Activated T-helper 1 cell treated with anti-CD3 and anti-CD28 coated beads, Interleukin-2, amount 50 U/mL, for 16 hours (primary cell): ENCODE data around the gene C21orf58.

Source experiments
- DNase-seq, 2 donors: peaks; one replicate each; pipeline ENCODE4 v3.0.0-alpha.2; 2020; ENCODE audit warnings: low read depth in 1 of 2, low spot score in 1 of 2

Gene C21orf58

DNA sequence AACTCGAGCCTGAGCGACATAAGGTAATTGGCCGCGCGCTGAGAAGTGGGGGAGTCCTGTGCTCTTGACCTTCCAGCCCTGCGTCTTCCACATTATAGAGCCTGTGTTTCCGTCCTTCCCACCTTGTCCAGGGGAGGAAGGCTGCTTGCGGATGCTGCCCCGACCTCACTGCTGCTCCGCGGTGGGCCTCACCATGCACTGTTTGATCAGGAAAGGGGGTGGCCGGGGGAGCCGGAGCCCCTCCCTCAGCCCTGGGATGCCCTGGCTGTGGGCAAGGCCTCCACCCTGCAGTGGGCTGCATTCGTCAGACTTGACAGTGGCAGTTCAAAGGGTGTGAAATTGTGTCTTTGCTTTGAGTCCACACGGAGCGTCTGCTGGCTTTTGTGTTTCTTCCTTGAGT is 30.4 kb upstream of the C21orf58 start:
- no peak for DNase-seq

DNA sequence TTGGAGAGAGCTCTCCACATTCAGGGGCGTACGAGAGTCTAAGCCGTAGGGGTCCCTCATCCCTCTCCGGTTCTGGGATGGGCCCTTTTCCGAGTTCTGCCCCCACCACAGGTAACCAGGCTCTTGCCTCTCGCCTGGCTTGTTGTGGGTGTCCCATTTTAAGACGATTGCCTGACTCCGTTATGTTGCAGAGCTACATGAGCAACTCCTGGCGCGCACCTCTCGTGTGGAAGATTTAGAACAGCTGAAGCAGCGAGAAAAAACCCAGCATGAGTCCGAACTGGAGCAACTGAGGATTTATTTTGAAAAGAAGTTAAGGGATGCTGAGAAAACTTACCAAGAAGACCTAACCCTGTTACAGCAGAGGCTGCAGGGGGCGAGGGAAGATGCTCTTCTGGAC is 29.2 kb upstream of the C21orf58 start:
- no peak for DNase-seq

DNA sequence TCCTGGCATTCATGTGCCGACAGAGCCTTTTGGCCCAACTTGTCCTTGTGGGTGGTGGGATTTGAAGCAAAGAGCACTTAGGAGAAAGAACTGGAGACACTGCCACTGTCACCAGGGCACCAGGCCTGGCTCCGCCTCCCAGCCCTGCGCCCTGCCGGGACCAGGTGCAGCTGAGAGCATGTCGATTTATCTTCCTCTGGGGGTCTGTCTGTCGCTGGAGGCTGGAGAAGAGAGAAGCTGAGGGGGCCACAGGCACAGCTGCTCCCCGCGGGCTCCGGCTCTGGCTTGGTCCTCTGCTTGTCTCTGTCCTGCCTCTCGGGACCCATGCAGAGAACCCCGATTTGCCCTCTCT is 28.5 kb upstream of the C21orf58 start:
- no peak for DNase-seq

DNA sequence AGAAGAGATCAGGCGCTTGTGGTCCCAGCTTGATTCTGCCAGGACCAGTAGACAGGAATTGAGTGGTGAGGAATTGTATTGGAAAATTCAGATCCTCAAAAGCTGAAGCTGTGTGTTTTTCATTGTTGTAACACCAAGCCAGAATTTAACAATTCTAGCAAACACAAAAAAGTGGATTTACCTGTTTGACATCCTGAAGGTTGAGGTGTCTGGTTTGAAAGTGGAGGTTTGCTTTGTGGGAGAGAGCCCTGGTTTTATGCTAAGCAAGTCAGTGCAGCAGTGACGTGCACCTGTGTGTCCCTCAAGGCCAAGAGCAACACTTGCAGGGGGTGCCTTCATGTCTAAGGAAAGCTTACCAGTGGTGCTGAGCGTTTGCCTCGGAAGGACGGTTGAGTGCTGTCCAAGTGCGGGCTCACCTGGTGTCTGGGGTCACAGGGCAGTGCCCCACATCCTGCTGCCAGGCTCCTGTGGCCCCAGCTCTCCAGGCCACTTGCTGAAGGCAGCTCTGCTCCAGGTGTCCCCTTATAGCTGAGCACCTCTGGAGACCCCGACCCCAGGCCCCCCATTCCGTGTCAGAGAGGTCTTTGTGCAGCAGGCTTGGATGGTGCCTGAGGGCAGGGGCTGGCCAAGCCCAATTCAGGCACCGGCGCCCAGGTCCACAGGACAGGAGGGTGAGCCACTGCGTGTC is 27.9 kb upstream of the C21orf58 start:
- no peak for DNase-seq

DNA sequence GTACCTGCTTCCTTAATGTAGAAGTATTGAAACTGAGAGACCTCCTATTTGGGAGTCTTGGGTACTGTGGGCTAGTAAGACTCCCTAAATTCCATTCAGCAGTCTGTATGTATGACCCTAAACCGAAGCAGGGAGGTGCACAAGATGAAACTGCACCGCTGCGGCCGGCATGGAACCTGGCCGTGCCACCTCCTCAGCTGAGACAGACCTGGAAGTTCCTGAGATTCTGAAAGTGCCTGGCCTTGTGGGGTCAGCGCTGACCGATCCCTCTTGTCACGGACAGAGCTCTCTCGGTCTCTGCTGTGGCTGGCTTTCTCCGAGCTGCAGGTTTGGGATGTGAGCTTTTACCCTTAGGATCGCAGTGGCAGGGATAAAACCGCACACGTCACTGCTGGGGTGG is 27.3 kb upstream of the C21orf58 start:
- DNase-seq = no peak

DNA sequence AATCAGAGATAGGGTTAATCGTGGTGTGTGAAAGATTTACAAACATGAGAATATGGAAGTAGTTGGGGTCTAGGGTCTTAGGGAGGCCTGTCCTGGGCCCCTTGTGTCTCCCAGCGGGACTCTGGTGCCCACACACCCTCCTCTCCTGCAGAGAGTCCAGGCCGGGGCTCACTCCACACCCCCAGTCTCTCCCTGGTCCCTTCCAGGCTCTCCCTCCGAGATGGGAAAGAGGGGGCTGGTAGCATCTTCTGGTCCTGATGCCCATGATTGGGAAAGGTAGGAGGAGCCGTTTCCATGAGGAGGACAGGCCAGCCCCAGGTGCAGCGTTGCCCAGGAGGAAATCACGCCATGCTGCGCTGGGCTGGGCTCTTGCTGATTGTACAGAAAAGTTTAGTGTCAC is 26.9 kb upstream of the C21orf58 start:
- DNase-seq = no peak

DNA sequence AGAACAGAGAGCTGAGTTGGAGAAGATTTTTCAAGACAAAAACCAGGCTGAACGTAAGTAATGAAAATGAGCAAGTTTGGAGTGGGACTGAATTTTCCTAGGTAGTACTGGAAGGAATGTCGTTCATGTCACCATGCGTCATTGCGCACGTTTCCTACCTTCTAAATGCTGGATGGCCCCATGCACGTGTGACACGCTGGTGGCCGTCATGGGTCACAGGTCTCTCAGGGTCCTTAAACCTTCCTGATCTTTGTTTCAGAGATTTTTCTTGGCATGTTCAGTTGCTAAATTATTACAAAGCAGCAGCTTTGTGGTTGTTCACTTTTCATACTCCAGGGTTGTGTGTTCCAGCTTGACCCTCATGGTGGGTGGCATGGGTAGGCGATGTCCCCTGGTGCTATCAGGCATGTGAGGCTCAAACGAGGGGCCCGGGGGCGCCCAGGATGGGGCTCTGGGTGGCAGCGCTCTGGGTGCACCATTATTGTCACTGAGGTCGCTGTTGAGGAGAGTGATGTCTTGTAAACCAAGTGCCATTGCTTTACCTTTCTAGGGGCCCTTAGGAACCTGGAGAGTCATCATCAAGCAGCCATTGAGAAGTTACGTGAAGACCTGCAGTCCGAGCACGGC is 25.6 kb upstream of the C21orf58 start:
- DNase-seq = no peak

DNA sequence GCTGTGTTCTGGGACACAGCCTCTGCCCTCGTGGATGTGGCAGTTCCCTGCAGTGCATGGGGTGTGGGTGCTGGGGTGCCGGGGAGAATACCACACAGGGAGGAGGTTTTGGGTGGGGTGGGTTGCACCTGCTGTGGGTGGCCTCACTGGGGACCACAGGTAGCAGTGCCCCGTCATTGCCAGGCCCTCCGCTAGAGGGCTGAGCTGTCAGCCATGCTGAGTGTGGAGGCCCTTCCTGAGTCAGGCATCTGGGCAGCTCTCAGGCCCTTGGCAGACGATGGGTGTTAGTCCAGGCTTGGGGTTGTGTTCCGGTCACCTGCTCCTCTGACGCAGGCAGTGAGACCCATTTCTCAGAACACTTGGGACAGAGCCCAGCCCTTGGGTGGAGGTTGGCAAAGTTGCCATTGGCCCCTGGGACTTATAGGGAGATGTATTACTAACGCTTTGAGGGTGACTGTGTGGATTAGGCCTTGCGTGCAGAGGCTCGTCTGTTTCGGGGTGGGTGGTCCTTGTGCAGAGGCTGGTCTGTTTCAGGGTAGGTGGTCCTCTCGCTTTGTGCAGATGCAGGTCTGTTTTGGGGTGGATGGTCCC is 24.2 kb upstream of the C21orf58 start:
- no peak for DNase-seq

DNA sequence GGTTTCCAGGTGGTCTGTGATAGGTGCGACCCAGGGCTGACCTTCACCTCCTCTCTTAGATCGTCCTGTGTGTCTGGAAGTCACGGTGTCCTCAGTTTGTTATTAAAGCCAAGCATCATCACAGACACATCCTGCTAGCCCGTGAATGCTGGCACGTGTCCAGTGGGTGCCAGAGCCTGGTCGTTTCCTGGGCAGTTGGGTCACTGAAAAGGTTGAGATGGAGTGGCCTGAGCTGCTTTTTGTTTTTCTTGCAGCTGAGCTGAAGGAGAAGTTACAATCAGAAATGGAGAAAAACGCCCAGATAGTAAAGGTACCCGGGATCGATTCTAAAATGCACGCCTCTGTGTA is 23.5 kb upstream of the C21orf58 start:
- DNase-seq = no peak

DNA sequence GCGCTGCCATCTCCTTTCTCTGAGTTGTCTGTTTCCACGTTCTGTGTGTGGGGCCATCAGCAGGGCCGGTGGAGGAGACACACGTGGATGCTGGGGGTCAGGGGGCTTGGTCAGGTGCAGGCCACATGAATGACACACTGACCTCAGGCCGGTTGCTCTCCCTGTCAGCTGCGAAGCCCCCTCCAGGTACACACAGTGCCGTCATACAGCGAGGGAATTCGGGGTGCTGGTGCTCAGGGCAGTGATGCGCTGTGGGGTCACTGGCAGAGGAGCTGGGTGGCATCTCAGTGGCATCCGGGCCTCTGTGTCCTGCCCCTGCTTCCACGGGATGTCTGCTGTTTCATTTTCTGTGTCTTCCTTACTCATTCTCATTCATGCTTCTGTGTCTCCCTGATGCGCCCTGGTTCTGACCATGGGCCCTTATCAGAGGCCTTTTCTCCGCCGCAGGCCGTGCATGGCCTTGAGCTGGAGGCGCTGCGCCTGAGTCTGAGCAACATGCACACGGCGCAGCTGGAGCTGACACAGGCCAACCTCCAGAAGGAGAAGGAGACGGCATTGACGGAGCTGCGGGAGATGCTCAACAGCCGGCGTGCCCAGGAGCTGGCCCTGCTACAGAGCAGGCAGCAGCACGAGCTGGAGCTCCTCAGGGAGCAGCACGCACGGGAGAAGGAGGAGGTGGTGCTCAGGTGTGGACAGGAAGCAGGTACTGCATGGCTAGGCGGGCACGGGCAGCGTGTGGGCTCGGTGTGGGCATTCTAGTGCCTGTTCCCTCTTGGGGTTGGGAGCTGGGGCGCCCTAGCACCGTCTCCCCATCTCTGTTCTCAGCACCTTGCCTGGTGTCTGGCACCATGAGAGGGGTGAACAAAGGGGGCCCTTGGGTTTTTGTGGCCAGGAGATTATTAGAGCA is 22.9 kb upstream of the C21orf58 start:
- DNase-seq = no peak

DNA sequence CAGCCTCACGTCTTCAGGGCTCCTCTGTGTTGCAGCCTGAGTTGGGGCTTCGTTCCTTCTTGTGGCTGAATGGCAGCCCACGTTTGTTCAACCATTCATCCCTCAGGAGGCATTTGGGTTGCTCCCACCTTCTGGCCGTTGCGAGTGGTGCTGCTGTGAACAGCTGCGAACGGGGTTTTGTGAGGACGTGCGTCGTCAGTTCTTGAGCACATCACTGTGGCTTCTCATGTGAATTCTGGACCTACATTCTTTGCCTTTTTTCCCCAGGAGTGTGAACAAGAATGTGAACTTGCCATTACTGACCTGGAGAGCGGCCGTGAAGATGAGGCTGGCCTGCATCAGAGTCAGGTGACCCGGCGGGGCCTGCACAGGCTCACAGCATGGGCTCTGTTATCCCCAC is 22.2 kb upstream of the C21orf58 start:
- DNase-seq = no peak

DNA sequence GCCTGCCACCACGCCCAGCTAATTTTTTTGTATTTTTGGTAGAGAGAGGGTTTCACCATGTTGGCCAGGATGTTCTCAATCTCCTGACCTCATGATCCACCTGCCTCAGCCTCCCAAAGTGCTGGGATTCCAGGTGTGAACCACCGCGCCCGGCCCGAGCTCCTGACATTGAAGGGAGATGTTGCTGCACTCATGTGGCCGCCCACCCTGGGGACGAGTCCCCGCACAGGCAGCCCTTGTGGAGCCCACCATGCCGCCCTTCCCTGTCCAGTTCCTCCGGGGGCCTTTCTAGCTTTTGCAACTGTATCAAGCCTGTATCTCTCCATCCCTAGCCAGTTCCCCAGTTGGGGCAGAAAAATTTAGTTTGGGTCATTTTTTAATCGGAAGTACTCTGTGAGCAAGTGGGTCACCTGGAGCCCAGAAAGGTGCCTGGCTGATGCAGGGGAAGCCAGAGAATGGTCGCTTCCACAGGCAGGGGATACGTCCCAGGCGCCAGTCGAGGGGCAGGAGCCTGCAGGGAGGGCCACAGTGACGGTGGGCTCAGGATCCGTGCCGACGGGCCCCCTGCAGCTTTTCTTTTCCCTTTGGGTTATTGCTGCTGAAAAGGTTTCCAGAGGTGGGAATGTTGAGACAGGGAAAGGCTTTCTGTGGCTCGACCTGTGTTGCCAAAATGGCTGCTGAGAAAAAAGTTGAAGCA is 20.7 kb upstream of the C21orf58 start:
- DNase-seq = no peak

DNA sequence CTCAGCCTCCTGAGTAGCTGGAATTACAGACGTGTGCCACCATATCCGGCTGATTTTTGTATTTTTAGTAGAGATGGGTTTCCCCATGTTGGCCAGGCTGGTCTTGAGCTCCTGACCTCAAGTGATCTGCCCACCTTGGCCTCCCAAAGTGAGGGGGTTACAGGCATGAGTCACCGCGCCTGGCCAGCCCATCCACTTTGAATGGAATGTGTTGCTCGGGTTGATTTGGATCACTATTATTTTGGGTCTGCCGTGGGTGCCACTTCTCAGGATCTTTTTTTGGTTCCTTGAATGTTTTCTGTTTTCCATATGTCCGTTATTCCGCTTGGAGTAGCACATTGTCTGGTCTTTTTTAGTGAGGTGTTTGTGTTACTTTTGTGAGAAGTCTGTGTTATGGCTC is 17.3 kb upstream of the C21orf58 start:
- no peak for DNase-seq

DNA sequence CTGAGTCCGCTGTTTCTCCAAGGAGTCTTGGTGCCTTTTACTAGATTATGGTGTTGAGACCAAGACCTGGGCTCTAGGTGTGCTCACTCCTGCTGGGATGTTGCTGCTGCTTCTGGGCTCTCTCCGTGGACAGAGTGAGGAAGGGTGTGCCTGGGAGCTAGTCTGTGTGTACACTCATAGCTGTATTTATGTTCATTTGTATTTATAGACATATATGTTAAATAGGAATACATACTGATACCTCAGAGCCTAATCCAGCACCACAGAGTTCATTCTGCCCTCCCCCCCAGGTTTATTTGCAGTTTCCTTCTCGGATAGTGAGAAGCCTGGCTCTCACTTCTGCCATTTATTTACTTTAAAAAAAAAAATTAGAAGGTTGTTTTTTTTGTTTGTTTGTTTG is 12.9 kb upstream of the C21orf58 start:
- no peak for DNase-seq

DNA sequence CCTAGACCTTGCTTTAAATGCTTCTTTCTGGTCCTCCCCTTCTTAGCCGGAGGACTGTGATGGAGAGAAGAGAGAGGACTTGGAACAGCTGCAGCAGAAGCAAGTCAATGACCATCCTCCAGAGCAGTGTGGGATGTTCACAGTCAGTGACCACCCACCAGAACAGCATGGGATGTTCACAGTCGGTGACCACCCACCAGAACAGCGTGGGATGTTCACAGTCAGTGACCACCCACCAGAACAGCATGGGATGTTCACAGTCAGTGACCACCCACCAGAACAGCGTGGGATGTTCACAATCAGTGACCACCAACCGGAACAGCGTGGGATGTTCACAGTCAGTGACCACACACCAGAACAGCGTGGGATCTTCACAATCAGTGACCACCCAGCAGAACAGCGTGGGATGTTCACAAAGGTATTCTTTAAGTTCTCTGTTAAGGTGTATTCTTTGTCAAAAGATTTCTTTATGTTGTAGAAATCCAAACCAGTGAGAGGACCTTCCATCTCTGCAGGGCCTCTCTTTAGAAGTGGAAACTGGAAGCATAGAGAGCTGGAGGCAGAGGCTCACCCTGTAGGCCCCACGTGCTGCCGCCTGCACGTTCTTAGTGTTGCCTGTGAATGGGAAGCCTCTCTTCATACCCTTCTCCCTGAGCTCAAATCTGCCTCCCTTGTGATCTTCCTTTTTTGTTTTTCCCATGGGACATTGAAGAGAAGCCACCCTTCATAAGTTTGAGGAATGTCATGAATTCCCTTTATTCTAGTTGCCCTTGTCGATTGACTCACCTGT is 10.9 kb upstream of the C21orf58 start:
- no peak for DNase-seq

DNA sequence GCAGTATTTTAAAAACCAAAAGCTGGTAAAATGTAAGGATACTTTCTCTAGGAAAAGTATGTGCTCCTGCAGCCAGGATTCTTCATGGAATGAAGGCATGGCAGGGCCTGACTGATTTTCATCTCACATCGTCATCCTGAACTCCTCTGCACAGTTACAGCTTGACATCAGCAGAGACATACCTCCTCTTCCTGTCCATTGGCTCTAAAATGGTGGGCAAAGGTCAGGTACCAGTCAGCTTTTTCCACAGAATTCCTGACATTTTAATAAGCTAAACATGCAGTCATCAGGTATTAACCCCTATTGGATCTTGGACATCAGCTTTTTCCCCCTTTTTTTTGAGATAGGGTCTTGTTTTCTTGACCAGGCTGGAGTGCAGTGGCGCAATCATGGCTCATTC is 6.1 kb upstream of the C21orf58 start:
- DNase-seq = no peak

DNA sequence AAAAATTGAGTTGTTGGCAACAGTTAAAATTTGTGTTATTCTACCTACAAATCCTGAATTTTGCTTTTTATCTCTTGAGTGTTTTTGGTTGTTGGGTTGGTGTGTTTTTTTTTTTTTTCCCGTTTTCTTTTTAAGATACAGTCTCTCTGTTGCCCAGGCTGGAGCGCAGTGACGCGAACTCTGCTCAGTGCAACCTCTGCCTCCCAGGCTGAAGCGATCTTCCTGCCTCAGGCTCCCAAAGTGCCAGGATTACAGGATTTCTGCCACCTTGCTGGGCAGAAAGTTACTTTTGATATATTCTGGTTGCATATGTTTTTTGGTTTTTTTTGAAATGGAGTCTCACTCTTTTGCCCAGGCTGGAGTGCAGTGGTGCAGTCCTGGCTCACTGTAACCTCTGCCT is 4.5 kb upstream of the C21orf58 start:
- no peak for DNase-seq

DNA sequence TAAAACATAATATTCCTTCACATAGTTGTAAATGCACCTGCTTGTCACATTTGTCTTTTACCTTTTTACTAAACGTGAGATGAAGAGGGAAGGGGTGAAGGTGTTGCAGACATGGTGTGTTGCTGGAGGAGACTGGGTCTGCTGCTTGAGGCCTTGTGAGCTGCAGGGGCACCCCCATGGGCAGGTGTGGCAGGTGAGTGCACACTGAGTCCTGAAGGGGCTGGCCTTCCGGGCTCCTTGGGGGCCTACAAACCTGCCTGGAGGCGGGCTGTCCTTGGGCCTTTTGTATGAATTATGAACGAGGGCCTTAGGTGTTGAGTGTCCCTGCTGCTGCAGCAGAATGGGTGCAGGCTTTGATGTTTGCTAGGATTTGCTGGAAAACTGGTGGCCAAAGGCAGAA is 4.0 kb upstream of the C21orf58 start:
- DNase-seq = no peak

DNA sequence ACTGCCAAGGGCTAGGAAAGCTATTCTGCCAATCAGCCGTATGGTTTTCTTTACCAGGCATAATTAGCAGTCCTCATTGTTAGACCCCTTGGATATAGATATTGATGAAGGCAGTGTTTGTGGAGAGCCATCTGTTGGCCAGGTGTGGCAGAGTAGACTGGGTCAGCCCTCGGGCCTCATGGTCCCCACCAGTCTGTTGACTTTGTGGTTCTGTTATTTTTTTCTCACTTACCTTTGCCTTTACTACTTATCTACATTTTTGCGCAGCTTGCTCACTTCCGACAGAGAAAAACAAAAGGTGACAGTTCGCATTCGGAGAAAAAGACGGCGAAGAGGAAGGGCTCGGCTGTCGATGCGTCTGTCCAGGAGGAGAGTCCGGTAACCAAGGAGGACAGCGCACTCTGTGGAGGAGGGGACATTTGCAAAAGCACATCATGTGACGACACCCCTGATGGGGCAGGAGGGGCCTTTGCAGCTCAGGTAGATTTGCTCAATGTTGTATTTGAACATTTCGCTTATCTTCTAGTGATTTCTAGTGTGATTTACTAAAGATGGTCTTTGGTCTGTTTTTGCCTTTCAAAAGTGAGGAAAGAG is 2.5 kb upstream of the C21orf58 start:
- no peak for DNase-seq
